NB4 (cell line): ENCODE measurements around the gene MON1A.

Experiments
- DNase-seq: peaks from one replicate; pipeline ENCODE4 v3.0.0; 2010; ENCODE audit warnings: low read depth
- H3K4me3 ChIP-seq: one replicate; pipeline ENCODE4 v1.5.1; 2011; ENCODE audit warnings: mild to moderate bottlenecking, low read depth, low read length, moderate library complexity
- MYC ChIP-seq: IDR thresholded peaks from 2 replicates; pipeline ENCODE4 v1.6.1; 2011; ENCODE audit warnings: low read depth, low read length
- POLR2A ChIP-seq: IDR thresholded peaks from 2 replicates; pipeline ENCODE4 v1.6.1; 2011; ENCODE audit warnings: mild to moderate bottlenecking; ENCODE audit not compliant: insufficient read length; ENCODE audit errors: extremely low read depth
- TF ChIP-seq, protein P1 (sequence below): IDR thresholded peaks from 2 replicates; pipeline ENCODE4 v1.6.1; 2011; ENCODE audit warnings: low read depth, low read length
- TF ChIP-seq, protein P2 (sequence below): IDR thresholded peaks from one replicate; pipeline ENCODE4 v1.5.1; 2012; ENCODE audit warnings: low read depth, low read length

MON1A gene

DNA sequence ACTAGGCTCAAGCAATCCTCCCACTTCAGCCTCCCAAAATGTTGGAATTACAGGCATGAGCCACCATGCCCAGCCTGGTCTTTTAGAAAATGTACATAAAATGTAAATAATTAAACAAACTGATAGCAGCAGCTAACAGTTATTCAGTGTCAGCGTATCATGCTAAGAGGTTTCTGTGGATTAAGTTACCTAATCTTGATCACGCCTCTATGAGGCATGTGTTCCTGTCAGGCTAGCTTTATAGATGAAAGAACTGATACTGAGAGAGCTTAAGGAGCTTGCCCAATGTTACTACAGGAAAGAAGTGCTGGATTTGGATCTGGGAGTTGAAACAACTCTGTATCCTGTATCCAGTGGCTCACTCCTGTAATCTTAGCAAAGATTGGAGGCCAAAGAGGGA, 14.7 kb downstream of the MON1A start:
- TF ChIP-seq POLR2A (no peak), MYC (no peak)
- TF ChIP-seq, protein P1, sequence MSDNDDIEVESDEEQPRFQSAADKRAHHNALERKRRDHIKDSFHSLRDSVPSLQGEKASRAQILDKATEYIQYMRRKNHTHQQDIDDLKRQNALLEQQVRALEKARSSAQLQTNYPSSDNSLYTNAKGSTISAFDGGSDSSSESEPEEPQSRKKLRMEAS: no peak
- TF ChIP-seq, protein P2, sequence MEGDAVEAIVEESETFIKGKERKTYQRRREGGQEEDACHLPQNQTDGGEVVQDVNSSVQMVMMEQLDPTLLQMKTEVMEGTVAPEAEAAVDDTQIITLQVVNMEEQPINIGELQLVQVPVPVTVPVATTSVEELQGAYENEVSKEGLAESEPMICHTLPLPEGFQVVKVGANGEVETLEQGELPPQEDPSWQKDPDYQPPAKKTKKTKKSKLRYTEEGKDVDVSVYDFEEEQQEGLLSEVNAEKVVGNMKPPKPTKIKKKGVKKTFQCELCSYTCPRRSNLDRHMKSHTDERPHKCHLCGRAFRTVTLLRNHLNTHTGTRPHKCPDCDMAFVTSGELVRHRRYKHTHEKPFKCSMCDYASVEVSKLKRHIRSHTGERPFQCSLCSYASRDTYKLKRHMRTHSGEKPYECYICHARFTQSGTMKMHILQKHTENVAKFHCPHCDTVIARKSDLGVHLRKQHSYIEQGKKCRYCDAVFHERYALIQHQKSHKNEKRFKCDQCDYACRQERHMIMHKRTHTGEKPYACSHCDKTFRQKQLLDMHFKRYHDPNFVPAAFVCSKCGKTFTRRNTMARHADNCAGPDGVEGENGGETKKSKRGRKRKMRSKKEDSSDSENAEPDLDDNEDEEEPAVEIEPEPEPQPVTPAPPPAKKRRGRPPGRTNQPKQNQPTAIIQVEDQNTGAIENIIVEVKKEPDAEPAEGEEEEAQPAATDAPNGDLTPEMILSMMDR: no peak
- H3K4me3 ChIP-seq: no peak overlapping the region
- DNase-seq: no peak

DNA sequence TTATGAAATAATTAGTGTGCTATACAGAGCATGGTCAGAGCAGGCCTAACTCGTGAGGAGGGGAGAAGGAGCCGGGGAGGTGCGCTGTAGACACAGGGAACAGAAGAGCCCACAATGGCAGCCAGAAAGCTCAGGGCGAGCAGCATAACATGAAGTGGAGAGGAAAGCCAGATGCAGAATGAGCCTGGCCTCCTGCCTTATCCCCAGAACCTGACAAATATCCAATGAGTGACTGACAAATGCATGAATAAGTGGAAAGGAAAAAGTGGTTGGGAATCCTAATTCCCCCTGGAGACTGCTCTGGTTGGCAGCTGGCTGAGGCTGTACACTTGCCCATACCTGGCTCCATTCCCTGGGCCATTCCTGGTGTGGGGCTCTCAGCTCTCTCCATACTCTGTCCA, 16.7 kb downstream of the MON1A start:
- no peak for DNase-seq
- no peak for TF ChIP-seq MYC
- no peak for TF ChIP-seq POLR2A
- TF ChIP-seq, protein P2: no peak
- TF ChIP-seq, protein P1: no peak
- H3K4me3 ChIP-seq: no peak overlapping the region

GRCh38 chr3:49911611-49912010, 18.0 kb downstream of the MON1A start:
- H3K4me3 ChIP-seq: no peak overlapping the region
- TF ChIP-seq, protein P1: no peak
- TF ChIP-seq POLR2A (no peak), MYC (no peak)
- TF ChIP-seq, protein P2: no peak
- no peak for DNase-seq

- no peak for DNase-seq
- TF ChIP-seq POLR2A (no peak), MYC (no peak)
- TF ChIP-seq, protein P2: no peak
- TF ChIP-seq, protein P1: no peak
- no peak overlapping the region for H3K4me3 ChIP-seq
Observed at GRCh38 chr3:49911124-49911420, 18.5 kb downstream of the MON1A start.

DNA sequence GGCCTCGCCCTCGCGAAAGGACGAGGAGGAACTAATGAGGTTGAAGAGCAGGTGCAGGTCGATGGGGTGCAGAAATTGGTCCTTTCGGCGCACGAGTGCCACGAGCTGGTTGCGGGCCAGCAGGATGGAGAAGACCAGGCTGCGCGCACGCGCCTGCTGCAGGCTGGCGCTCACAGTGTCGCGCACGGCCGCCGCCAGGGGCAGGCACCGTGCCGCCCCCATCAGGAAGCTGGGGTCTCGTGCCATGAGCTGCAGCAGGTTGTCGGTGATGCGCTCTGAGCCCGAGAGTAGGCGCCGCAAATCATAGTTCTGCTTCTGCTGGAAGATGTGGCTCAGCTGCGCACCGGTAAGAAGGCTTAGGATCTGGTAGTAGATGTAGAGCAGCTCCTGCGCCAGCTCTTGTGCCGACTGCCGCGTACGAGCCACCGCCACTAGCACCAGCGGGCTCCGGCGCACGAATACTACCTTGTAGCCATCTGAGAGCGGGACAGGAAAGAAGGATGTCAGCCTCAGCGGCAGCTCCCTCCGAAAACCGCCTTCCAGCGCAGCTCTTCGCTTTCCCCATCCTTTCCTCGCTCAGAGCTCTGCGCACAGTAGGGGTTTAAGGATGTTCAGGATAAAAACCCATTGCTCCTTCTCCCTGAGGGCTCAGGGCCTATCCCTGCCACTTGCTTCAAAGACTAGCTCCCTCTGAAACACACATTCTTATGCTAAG, 19.0 kb downstream of the MON1A start:
- TF ChIP-seq, protein P2: no peak
- TF ChIP-seq POLR2A (no peak), MYC (no peak)
- TF ChIP-seq, protein P1: no peak
- no peak for DNase-seq
- no peak overlapping the region for H3K4me3 ChIP-seq
